ENCODE measurements around the gene CROCC2.

CROCC2 gene

DNA sequence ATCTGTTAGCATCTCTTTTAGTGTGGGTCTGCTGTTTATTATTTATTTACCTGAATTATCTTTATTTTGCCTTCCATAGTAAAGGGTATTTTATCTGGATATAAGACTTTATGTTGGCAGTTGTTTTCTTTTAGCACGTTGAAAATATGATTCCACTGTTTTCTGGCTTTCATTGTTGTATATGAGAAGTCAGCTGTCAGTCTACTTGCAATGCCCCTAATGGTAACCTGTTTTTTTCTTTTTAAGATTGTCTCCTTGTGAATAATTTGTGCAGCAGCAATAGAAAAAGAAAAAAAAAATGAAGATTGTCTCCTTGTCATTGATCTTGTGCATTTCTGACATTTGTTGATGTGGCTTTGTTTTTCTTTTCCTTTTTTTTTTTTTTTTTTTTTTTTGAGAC lies 119.5 kb downstream of the CROCC2 start:
- no peak for DNase-seq

DNA sequence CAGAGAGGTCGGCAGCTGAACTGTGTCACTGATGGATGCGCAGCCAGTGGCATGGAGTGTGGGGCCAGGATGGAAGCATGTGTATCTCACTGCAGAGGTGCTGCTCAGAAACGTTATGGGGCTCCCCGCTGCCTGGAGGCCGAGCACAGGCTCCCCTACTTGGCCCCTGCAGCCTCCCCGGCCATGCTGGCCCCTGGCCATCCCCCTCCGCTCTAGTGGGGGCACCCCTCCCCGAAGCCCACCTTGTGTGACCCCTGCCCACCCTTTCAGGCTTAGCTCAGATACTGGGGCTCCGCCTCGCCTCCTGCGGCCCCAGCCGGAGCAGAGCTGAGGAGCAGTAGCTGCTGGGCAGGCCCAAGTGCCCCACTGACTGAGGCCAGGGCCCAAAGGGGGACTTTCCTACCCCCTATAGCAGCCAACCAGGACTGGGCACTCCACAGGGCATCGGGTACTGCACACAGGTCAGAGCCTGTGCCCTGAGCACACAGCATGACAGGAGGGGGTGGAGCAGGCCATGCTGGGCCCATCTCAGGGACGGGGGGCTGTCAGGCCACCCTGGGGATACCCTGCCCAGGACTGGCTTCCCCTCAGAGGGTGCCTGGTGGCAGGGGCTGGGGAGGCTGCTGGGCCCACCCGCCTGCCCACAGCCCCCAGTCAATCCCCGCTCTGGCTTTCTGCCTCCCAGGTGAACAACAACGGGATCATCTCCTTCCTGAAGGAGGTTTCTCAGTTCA lies 123.6 kb downstream of the CROCC2 start:
- DNase-seq: no peak

DNA sequence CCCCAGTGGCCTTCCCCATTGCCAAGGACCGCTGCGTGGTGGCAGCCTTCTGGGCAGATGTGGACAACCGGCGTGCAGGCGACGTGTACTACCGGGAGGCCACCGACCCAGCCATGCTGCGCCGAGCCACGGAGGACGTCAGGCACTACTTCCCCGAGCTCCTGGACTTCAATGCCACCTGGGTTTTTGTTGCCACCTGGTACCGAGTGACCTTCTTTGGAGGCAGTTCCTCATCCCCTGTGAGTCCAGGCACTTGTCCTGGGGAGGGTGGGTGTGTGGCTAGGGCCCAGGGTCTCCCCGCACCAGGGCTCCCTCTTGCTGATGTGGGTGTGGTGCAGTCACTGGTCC lies 124.2 kb downstream of the CROCC2 start:
- no peak for DNase-seq

DNA sequence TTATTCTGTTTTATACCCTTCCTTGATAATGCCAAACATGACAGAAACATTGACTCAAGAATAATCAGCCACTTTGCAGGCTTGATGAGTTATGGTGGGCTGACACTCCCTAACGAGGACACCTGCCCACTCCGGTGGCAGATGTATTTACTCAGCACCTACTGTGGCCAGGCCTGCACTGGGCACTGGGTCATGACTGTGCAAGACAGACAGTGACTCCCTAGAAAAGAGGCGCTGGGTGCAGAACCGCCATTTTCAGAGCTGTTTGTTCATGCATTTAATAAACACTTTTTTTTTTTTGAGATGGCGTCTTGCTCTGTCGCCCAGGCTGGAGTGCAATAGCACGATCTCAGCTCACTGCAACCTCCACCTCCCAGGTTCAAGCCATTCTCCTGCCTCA lies 124.7 kb downstream of the CROCC2 start:
- DNase-seq: no peak

DNA sequence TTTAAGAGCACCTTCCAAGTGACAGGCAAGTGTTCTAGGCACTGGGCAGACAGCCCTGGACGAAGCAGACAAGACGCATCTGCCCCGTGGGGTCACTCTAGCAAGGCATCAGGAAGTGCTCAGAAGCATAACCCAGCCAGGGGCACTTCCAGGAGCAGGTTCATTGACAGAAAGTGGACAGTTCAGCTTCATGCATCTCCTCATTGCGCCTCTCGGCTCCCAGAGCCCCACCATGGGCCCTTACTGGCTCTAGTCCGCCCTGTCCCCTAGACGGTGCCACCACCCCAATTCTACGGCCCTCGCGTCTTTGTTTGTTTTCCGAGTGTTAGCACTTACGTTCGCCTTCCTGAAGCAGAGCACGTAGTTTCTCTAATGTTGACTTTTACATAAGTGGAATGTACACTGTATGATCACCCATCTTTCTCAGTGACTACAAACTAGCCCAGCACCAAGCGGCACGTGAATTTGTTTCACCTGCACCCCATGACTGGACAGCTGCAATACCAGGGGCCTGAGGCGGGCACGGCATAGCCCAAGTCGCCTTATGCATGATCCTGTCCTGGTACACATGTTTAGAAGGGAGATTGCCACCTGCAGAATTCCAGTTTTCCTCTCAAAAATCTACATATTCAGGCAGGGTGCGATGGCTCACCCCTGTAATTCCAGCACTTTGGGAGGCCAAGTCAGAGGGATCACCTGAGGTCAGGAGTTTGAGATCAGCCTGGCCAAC lies 125.5 kb downstream of the CROCC2 start:
- DNase-seq: no peak

DNA sequence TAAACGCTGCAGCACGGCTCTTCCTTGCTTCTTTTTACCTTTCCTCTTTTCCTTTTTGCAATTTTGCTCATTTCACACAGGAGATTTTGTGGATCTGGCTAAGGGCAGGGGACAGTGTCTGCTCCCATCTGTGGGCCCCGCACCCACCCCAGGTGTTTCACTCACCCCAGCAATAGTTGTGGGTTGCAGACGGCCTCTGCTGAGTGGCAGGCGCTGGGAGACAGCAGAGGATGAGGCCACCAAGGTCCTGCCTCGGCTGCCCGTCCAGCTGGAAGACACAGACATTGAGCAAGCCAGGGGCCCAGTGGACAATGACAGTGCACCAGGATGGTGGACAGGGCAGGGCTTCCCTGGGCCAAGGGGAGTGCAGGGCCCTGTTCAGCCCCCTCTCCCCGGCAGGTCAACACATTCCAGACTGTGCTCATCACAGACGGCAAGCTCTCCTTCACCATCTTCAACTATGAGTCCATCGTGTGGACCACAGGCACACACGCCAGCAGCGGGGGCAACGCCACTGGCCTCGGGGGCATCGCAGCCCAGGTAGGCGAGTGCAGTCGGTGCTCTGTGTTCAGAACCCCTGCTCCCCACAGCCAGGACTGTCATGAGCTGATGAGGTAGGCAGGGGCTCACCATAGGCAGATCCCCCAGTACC lies 127.3 kb downstream of the CROCC2 start:
- DNase-seq: no peak

DNA sequence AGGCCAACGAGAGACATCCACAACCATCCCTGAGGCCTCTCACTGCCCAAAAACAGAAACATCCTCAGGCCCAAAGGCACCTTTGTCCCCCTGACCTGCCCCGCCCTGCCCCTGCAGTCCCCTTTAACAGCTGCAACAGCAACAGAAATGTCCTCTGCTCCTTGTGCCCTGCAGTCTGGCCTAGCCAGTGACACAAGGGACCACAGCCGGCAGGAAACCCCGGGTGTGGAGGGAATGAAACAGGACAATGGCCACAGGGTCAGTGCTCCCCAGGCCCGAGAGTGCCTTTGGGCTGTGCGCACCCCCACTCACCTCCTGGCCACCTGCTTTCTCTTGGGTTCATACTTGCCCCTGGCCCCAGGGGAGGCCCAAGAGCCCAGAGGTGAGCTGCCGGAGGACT lies 127.9 kb downstream of the CROCC2 start:
- no peak for DNase-seq

DNA sequence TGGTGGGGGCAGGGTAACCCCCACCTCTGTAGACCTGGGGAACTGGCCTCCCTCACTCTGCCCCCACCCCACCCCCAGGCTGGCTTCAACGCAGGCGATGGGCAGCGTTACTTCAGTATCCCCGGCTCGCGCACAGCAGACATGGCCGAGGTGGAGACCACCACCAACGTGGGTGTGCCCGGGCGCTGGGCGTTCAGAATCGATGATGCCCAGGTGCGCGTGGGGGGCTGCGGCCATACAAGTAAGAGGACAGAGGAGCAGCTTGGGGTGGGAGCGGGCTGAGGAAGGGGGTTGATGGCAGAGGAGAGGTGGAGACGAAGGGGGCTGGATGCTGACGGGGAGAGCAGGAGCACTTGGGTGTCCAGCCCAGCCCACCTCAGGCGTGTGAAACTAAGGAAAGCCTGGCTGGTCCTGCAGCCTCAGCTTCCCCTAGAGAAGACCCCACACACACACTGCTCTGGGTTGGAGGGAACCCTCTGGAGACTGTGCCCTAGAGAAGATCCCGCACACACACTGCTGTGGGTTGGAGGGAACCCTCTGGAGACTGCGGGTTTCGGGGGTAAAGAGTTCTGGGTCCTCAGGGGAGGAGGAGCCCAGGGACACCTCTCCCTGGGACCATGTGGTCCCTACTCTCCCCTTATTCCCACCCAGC lies 128.5 kb downstream of the CROCC2 start:
- no peak for DNase-seq

DNA sequence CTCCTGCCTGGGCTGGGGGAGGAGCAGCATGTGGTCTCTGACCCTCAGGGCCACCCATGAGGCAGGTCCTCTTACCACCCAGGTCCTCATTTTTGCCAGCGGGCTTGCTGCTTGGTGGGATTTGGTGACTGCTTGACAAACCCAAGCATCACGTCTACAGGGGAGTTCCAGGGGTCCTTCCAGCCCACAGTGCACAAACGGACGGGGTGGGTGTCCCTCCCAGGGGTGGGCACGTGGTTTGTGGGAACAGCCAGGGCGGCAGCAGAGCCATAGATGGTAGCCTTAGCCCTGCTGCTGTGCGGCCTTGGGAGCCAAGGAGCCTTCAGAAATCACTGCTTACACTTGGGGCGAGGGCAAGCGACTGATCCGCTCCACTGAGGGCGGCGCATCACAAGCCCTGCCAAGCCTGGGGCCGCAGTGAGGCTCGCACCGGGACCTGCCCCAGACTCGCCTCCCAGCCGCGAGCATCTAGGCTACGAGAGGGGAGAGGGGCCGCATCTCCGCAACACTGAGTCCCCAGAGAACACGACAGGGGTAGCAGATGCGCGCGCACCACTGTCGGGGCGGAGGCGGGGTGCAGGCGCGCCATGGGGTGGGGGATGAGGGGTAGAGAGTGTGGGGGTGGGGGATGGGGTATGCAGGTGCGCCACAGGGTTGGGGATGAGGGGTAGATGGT lies 129.1 kb downstream of the CROCC2 start:
- no peak for DNase-seq

DNA sequence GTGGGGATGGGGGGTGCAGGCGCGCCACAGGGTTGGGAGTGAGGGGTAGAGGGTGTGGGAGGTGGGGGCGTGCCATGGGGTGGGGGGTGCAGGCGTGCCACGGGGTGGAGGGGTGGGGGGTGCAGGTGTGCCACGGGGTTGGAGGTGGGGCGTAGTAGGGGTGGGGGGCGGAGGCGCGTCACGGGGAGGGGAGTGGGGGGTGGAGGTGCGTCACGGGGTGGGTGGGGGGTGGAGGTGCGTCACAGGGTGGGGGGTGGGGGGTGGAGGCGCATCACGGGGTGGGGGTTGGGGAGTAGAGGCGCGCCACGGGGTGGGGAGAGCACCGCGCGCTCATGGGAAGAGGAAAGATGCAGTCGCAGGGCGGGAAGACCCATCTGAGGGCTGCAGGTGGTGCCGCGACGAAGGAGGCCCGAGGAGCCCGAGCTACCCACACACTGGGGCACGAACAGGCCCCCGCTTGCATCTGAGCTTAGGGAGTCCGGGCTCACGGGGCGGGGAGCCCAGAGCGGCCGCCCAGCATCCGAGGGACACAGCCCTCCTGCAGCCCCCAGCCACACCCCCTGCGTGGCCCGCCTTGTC lies 129.8 kb downstream of the CROCC2 start:
- peak in 1 of 4 experiments; percentile 32 for DNase-seq

DNA sequence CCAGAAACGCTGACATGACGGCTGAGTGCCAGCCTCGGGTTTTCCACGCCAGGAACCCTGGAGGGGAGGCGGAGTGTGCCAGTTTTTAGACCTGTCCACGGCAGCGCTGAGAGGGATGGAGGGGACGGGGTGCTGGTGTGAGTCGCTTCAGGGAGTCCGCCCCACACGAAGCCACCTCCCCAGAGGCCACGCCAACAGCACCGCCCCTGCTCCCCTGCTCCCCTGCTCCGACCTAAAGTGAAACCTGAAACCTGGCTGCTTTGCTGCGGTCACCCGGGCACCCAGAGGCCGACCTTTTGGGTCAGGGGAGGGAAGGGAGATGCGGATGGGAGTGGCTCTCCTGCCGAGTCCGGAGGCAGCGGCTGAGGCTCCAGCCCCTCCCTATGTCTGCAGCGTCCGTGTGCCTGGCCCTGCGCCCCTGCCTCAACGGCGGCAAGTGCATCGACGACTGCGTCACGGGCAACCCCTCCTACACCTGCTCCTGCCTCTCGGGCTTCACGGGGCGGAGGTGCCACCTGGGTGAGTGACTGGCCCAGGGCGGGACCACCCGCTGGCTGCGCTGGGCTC lies 130.3 kb downstream of the CROCC2 start:
- DNase-seq: peak in 2 of 4 experiments; percentile 31 to 36

DNA sequence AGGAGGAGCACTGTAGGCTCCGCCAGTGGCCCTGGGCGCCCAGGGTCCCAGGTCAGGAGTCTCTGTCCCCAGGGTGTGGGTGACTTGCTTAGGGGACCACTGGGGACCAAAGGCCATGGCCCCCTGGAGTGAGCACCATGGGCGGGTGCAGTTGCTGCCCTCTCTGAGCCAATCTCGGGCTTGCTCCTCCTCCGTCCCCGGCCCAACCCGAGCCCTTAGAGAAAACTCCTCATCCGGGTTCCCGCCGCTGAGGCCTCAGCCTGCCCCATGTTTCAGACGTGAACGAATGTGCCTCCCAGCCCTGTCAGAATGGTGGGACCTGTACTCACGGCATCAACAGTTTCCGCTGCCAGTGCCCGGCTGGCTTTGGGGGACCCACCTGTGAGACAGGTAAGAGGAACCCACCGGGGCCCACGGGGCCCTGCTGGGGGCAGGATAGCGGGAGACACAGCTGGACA lies 130.9 kb downstream of the CROCC2 start:
- DNase-seq: no peak

DNA sequence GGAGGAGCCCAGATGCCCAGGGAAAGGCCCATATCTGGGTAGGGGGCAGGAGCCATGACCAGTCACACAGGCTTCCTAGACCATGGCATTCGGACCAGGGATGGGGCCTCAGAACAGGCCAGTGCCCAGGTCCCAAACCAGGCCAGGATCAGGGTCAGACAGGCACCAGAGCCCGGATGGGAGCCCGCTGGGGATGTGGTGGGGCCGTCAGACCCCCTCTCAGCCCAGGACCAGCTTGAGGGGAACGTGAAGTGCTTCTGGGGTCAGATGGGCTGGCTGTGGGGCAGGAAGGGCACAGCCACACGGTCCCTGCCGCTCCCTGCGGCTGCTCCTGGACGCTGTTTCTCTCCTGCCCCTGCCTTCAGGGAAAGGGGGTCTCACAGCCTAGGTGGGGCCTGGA lies 131.4 kb downstream of the CROCC2 start:
- DNase-seq: no peak

DNA sequence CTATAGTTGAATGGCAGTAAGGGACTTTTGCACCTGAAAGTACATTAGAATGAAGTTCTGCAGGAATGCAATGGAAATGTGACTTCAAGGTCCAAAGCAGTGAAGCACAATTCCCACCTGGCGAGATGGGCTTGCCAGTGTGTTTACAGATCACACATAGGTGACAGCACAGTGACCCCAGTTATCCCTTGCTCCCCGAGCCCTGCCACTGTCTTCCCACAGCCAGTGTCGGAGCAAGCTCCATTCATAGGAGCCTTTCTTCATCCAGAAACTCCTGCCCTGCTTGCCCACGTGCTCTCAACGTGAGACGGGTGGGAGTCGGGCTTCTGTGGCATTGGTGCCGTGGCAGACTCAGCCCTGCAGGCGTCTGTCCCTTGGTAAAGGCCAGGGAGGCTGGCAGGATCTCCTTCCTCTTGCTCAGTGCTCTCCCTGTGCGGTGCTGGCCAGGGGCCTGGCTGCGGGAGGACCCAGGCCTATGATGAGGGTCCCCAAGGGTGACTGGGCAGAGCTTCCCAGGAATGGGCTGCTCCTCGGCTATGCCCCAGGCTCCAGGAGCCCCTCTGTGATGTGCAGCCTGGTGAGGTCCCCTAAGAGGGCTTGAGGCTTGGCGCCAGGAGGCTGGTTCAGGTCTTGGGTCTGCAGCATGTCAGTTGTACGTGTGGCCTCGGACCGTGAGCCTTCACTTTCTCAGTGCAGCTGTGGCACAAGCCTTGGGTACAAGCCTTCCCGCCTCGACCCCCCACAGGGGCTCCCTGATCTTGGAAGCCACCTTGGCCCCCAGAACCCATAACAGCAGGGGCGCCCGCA lies 132.4 kb downstream of the CROCC2 start:
- no peak for DNase-seq

DNA sequence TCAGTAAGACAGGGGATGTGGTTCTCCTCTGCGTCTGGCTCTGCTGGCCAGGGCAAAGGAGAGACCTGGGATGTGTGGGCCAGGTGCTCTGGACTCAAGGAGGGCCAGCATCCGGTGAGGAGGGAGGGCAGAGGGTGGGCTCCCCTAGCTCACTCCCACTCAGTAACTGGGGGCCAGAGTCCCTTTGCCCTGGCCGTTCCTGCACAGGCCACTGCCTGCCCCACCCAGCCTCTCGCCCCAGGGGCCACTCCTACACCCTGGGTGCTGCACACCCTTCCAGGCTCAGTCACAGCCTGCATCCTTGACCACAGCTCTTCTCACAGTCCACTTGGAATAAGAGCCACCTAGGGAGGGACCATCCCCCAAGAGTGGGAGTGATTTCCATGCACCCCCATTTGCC lies 133.3 kb downstream of the CROCC2 start:
- DNase-seq: no peak

DNA sequence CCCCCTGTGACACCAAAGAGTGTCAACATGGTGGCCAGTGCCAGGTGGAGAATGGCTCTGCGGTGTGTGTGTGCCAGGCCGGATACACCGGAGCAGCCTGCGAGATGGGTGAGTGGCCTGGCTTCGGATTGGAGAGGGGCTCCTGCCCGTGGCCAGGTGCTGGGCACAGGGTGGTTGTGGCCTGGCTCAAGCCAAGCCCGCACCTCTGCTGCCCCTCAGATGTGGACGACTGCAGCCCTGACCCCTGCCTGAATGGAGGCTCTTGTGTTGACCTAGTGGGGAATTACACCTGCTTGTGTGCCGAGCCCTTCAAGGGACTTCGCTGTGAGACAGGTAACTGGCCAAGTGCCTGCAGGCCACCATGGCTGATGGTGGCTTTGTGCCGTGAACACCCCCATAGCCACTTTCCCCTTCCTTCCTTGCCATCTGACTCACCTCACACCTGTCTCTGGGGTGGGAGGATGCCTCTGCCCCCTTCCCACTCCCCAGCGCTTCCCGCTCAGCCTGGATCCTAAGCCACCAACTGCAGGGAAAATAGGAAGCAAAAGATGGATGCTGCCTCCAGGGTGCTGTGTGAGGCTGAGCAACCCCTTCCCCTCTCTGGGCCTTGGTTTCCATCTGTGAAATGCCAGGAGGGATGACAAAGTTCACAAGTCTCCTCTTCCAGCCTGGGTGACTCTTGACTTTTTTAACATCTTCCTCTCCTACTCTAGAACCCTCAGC lies 134.1 kb downstream of the CROCC2 start:
- DNase-seq: no peak

DNA sequence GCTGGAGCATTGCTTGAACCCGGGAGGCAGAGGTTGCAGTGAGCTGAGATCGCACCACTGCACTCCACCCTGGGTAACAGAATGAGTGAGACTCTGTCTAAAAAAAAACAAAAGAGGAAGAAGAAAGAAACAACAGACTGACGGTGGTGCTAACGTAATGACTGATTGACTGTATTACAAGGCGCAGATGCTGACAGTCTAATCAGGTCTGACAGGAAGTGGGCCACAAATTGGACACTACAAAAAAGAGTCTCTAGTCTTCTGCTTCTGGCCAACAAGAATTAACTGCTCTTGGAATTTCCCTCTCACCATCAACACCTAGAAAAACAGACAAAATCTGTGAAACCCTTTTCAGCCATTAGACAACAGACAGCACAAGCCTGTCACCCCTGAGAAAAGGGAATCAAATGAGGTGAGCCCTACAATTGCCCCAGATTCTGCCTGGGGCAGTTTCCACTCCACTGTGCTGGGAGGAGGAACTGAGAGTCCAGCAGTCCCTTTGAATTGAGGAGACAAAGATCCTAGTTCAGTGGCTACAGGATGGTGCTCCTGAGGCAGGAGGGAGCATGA lies 135.5 kb downstream of the CROCC2 start:
- no peak for DNase-seq
